Measurements from ENCODE around the gene PACSIN2.

DNA sequence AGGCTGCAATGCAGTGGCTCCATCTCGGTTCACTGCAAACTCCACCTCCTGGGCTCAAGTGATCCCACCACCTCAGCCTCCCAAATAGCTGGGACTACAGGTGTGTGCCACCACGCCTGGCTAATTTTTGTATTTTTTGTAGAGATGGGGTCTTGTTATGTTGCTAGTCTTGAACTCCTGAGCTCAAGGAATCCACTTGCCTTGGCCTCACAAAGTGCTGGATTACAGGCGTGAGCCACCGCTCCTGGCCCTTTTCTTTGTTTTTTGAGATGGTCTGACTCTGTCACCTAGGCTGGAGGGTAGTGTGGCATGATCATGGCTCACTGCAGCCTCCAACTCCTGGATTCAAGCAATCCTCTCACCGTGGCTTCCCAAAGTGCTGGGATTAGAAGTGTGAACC, 178.9 kb downstream of the PACSIN2 start:
- TF ChIP-seq CTCF (conservative IDR thresholded peaks at IDR 0.05) (no peak), EZH2 (IDR thresholded peaks at IDR 0.05; ENCODE audit: low read depth) (no peak)
